HepG2 (cell line): ENCODE data around the gene TRNT1. TPM values are rescaled to one million over a fixed set of nuclear protein-coding genes. Genes with fewer than 3 reads are reported as not detected.

Experiments
- AGO2 ChIP-seq: fragments of 200-400 bp; formaldehyde crosslinking; optimal IDR thresholded peaks from 2 replicates; pipeline ENCODE3; 2017; ENCODE audit warnings: mild to moderate bottlenecking, low read depth, low read length, moderate library complexity
- ARNT2 ChIP-seq: sonication (generic); formaldehyde crosslinking; IDR thresholded peaks from 2 replicates; pipeline ENCODE4 v1.8.0; 2022; ENCODE audit warnings: mild to moderate bottlenecking, low read depth, missing genetic modification reagents, moderate library complexity
- ASH2L ChIP-seq: fragments of 300-600, 200-600 bp; sonication (generic); IDR thresholded peaks from 2 replicates; pipeline ENCODE4 v1.7.0; 2017; ENCODE audit warnings: low read depth, mild to moderate bottlenecking, moderate library complexity, mixed read lengths, low read length; ENCODE audit not compliant: insufficient read length
- BHLHE40 ChIP-seq: IDR thresholded peaks from 2 replicates; pipeline ENCODE4 v1.6.1; 2011; ENCODE audit warnings: low read length, improper control_type of control experiment
- ELF4 ChIP-seq: sonication (generic); formaldehyde crosslinking; IDR thresholded peaks from 2 replicates; pipeline ENCODE4 v1.5.0; 2020; ENCODE audit warnings: missing genetic modification reagents, mild to moderate bottlenecking, moderate library complexity, borderline replicate concordance
- HNRNPH1 ChIP-seq: fragments of 200-400 bp; formaldehyde crosslinking; optimal IDR thresholded peaks from 2 replicates; pipeline ENCODE3; 2017; ENCODE audit warnings: mild to moderate bottlenecking, low read depth, low read length
- HOXA9 ChIP-seq: sonication (generic); formaldehyde crosslinking; IDR thresholded peaks from 2 replicates; pipeline ENCODE4 v1.8.1; 2022; ENCODE audit warnings: missing genetic modification reagents, mild to moderate bottlenecking, moderate library complexity, borderline replicate concordance
- KDM6A ChIP-seq: IDR thresholded peaks from 2 replicates; pipeline ENCODE4 v1.6.1; 2016; ENCODE audit warnings: low read depth
- MAFG ChIP-seq: sonication (generic); formaldehyde crosslinking; IDR thresholded peaks from 2 replicates; pipeline ENCODE4 v1.5.1; 2020; ENCODE audit warnings: mild to moderate bottlenecking, missing genetic modification reagents
- RNF2 ChIP-seq: fragments of 450-650 bp; conservative IDR thresholded peaks from 2 replicates; pipeline ENCODE4 v1.6.1; 2016; ENCODE audit warnings: low read depth
- RXRA ChIP-seq: sonication (generic); formaldehyde crosslinking; IDR thresholded peaks from 2 replicates; pipeline ENCODE4 v1.5.1; 2020; ENCODE audit warnings: missing genetic modification reagents
- SATB2 ChIP-seq: sonication (generic); formaldehyde crosslinking; IDR thresholded peaks from 2 replicates; pipeline ENCODE4 v1.5.0; 2020; ENCODE audit warnings: missing genetic modification reagents
- TBL1XR1 ChIP-seq: fragments of 150-350 bp; IDR thresholded peaks from 2 replicates; pipeline ENCODE4 v1.6.1; 2014; ENCODE audit warnings: borderline replicate concordance, low read length; ENCODE audit not compliant: partially characterized antibody
- TGIF2 ChIP-seq: IDR thresholded peaks from 2 replicates; pipeline ENCODE4 v1.6.1; 2016; ENCODE audit warnings: control low read depth, missing compliant biosample characterization
- YEATS2 ChIP-seq: sonication (generic); formaldehyde crosslinking; IDR thresholded peaks from 2 replicates; pipeline ENCODE4 v1.4.0; 2020; ENCODE audit warnings: missing genetic modification reagents, borderline replicate concordance
- ZFP37 ChIP-seq: sonication (generic); formaldehyde crosslinking; IDR thresholded peaks from 2 replicates; pipeline ENCODE4 v1.4.0; 2020; ENCODE audit warnings: missing genetic modification reagents, borderline replicate concordance
- ZNF225 ChIP-seq: sonication (generic); formaldehyde crosslinking; IDR thresholded peaks from 2 replicates; pipeline ENCODE4 v1.4.0; 2020; ENCODE audit warnings: mild to moderate bottlenecking, missing genetic modification reagents
- ZNF264 ChIP-seq: sonication (generic); formaldehyde crosslinking; IDR thresholded peaks from 2 replicates; pipeline ENCODE4 v1.4.0; 2020; ENCODE audit warnings: missing genetic modification reagents
- ZNF761 ChIP-seq: sonication (generic); formaldehyde crosslinking; conservative IDR thresholded peaks from 2 replicates; pipeline ENCODE4 v1.4.0; 2020; ENCODE audit warnings: mild to moderate bottlenecking, missing genetic modification reagents
- ZNF839 ChIP-seq: sonication (generic); formaldehyde crosslinking; IDR thresholded peaks from 2 replicates; pipeline ENCODE4 v1.4.0; 2020; ENCODE audit warnings: missing genetic modification reagents, mild to moderate bottlenecking, borderline replicate concordance
- polyA plus RNA-seq, 8 experiments: library from polyadenylated mRNA; depleted of rRNA in 3 of 8; stranded (reverse) in 7 of 8; unstranded in 1 of 8; fragments of >200 nt; fragmentation: Illumina TruSeq in 4 of 8; extraction: Trizol in 4 of 8; gene quantifications; 2 replicates each; pipeline versions ENCODE4 v1.2.1 to v1.2.3, GENCODE V29; 2011 to 2016; ENCODE audit warnings: low read depth in 4 of 8, missing spikeins in 1 of 8, mixed read lengths in 1 of 8; ENCODE audit not compliant: insufficient read depth in 1 of 8
- total RNA-seq, 5 experiments: library from RNA; depleted of rRNA; stranded (reverse); fragments of >200 nt; fragmentation: Illumina TruSeq; extraction: Trizol; gene quantifications; 2 replicates each; pipeline ENCODE4 v1.2.3, GENCODE V29; 2016; ENCODE audit warnings: low read depth in 1 of 5
- TF ChIP-seq, protein P1 (sequence below): sonication (generic); formaldehyde crosslinking; IDR thresholded peaks from 2 replicates; pipeline ENCODE4 v1.5.0; 2020; ENCODE audit warnings: mild to moderate bottlenecking, missing genetic modification reagents
- TF ChIP-seq, protein P2 (sequence below): sonication (generic); formaldehyde crosslinking; IDR thresholded peaks from 2 replicates; pipeline ENCODE4 v1.5.1; 2020; ENCODE audit warnings: mild to moderate bottlenecking, missing genetic modification reagents, borderline replicate concordance
- TF ChIP-seq, protein P3 (sequence below): sonication (generic); formaldehyde crosslinking; IDR thresholded peaks from 2 replicates; pipeline ENCODE4 v1.9.0; 2021; ENCODE audit warnings: missing genetic modification reagents, borderline replicate concordance

Gene TRNT1
- total and polyA plus RNA-seq, 2 of the 13 experiments (the other 11 are each of a cell fraction or from before 2014, with no cell fraction given): 9.4 to 27.7 TPM

- TF ChIP-seq, protein P1, sequence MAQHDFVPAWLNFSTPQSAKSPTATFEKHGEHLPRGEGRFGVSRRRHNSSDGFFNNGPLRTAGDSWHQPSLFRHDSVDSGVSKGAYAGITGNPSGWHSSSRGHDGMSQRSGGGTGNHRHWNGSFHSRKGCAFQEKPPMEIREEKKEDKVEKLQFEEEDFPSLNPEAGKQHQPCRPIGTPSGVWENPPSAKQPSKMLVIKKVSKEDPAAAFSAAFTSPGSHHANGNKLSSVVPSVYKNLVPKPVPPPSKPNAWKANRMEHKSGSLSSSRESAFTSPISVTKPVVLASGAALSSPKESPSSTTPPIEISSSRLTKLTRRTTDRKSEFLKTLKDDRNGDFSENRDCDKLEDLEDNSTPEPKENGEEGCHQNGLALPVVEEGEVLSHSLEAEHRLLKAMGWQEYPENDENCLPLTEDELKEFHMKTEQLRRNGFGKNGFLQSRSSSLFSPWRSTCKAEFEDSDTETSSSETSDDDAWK (CRISPR knock-in tag): no peak
- TF ChIP-seq ELF4 (CRISPR knock-in tag): no peak
- TF ChIP-seq AGO2: peak; percentile 77
- TF ChIP-seq RNF2: peak; percentile 69
- peak; percentile 58 for TF ChIP-seq BHLHE40
- peak; percentile 48 for TF ChIP-seq TBL1XR1
- TF ChIP-seq MAFG (CRISPR knock-in tag): no peak
- TF ChIP-seq ARNT2 (CRISPR knock-in tag): peak; percentile 84
- TF ChIP-seq KDM6A (CRISPR knock-in tag): peak; percentile 12; the same call in 1 of the 2 replicates
- peak; percentile 77 for TF ChIP-seq RXRA
- TF ChIP-seq ASH2L: peak; percentile 94
- TF ChIP-seq HOXA9 (CRISPR knock-in tag): no peak; the same call in 1 of the 2 replicates
- no peak for TF ChIP-seq HNRNPH1
- peak; percentile 73 for TF ChIP-seq ZNF761 (CRISPR knock-in tag)
- no peak for TF ChIP-seq SATB2 (CRISPR knock-in tag)
- TF ChIP-seq ZNF225: peak; percentile 95
- peak; percentile 94 for TF ChIP-seq ZNF264 (CRISPR knock-in tag)
- TF ChIP-seq, protein P2, sequence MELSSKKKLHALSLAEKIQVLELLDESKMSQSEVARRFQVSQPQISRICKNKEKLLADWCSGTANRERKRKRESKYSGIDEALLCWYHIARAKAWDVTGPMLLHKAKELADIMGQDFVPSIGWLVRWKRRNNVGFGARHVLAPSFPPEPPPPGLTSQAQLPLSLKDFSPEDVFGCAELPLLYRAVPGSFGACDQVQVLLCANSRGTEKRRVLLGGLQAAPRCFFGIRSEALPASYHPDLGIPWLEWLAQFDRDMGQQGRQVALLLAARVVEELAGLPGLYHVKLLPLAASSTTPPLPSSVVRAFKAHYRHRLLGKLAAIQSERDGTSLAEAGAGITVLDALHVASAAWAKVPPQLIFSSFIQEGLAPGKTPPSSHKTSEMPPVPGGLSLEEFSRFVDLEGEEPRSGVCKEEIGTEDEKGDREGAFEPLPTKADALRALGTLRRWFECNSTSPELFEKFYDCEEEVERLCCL (CRISPR knock-in tag): 0 out of 2 replicates have a peak, but pooled peaks have one; percentile 51
- TF ChIP-seq ZNF839 (CRISPR knock-in tag): peak; percentile 67; the same call in 1 of the 2 replicates
- peak; percentile 95 for TF ChIP-seq YEATS2 (CRISPR knock-in tag)
- TF ChIP-seq, protein P3, sequence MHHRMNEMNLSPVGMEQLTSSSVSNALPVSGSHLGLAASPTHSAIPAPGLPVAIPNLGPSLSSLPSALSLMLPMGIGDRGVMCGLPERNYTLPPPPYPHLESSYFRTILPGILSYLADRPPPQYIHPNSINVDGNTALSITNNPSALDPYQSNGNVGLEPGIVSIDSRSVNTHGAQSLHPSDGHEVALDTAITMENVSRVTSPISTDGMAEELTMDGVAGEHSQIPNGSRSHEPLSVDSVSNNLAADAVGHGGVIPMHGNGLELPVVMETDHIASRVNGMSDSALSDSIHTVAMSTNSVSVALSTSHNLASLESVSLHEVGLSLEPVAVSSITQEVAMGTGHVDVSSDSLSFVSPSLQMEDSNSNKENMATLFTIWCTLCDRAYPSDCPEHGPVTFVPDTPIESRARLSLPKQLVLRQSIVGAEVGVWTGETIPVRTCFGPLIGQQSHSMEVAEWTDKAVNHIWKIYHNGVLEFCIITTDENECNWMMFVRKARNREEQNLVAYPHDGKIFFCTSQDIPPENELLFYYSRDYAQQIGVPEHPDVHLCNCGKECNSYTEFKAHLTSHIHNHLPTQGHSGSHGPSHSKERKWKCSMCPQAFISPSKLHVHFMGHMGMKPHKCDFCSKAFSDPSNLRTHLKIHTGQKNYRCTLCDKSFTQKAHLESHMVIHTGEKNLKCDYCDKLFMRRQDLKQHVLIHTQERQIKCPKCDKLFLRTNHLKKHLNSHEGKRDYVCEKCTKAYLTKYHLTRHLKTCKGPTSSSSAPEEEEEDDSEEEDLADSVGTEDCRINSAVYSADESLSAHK (CRISPR knock-in tag): no peak
- TF ChIP-seq ZFP37: no peak
- TF ChIP-seq TGIF2 (CRISPR knock-in tag): no peak
Measured at GRCh38 chr3:3179407-3180094, 52.8 kb downstream of the TRNT1 start, which contains the start of gene CRBN (continued).
